Ishikawa (cell line): ENCODE results near the gene VPS16.

Experiments used
- CEBPB ChIP-seq: IDR thresholded peaks from 2 replicates; pipeline ENCODE4 v1.6.1; 2012
- CREB1 ChIP-seq: IDR thresholded peaks from 2 replicates; pipeline ENCODE4 v1.6.1; 2012; ENCODE audit warnings: low read depth
- EP300 ChIP-seq: IDR thresholded peaks from 2 replicates; pipeline ENCODE4 v1.6.1; 2012; ENCODE audit warnings: borderline replicate concordance
- MAX ChIP-seq: IDR thresholded peaks from 2 replicates; pipeline ENCODE4 v1.6.1; 2012
- RAD21 ChIP-seq: IDR thresholded peaks from 2 replicates; pipeline ENCODE4 v1.6.1; 2012; ENCODE audit warnings: low read depth
- REST ChIP-seq: IDR thresholded peaks from 2 replicates; pipeline ENCODE4 v1.6.1; 2012; ENCODE audit warnings: low read depth, mild to moderate bottlenecking
- TAF1 ChIP-seq: IDR thresholded peaks from 2 replicates; pipeline ENCODE4 v1.6.1; 2012; ENCODE audit warnings: low read depth, mild to moderate bottlenecking
- TEAD4 ChIP-seq: IDR thresholded peaks from 2 replicates; pipeline ENCODE4 v1.6.1; 2012
- YY1 ChIP-seq: IDR thresholded peaks from 2 replicates; pipeline ENCODE4 v1.6.1; 2012; ENCODE audit warnings: low read depth

GRCh38 chr20:2804852-2805688 is 35.5 kb upstream of the VPS16 start:
- TF ChIP-seq YY1 (no peak), EP300 (no peak), RAD21 (no peak), MAX (no peak), TAF1 (no peak), CREB1 (no peak), TEAD4 (no peak), CEBPB (no peak), REST (no peak)
